CD4-positive, alpha-beta T cell treated with Interleukin-6 for 4 hours (primary cell): ENCODE data around the gene CRYBG2.
"Not testable (repeated sequence)": the region's sequence is repeated elsewhere in the genome, so short reads cannot be mapped to it uniquely, and the experiment has no call there.

ENCODE experiments used
- DNase-seq: peaks from one replicate; pipeline ENCODE4 v3.0.0-alpha.2; 2020; ENCODE audit warnings: mixed read lengths

The CRYBG2 gene

DNA sequence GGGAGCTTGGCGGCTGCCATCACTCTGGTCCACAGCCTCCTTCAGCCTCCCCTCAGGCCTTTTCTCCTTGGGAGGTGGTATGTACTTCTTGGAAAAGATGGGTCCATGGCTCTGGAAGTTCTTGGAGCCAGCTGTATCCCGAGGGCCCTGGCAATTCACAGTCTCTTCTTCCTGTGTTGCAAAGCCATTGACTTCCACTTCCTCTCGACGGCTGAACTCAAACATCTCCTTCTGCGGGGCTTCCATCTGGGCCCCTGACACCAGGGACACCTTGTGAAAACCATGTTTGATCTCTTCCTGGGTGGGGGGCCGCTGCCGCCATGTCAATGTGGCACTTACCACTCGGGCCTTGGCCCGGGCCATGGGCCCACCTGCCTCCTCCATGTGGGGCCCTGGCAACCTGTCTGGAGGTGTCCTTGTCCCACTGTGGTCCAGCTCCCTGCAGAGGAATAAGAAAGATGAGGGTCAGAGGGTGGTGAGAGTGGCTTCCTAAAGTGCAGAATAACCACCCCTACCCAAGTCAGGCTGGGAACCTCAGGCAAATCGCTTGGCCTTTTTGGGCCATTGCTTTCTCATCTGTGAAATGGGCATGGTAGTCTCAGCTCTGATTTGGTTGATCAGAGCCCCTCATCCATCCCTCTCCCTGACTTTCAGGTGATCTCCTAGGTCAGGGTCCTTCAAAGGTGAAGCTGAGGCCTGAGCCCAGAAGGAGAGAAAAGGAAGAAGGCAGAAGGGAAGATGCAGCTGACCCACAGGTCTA, 7.5 kb downstream of the CRYBG2 start:
- DNase-seq, result no peak

GRCh38 chr1:26345718-26346117, 8.2 kb downstream of the CRYBG2 start:
- DNase-seq, result no peak

DNA sequence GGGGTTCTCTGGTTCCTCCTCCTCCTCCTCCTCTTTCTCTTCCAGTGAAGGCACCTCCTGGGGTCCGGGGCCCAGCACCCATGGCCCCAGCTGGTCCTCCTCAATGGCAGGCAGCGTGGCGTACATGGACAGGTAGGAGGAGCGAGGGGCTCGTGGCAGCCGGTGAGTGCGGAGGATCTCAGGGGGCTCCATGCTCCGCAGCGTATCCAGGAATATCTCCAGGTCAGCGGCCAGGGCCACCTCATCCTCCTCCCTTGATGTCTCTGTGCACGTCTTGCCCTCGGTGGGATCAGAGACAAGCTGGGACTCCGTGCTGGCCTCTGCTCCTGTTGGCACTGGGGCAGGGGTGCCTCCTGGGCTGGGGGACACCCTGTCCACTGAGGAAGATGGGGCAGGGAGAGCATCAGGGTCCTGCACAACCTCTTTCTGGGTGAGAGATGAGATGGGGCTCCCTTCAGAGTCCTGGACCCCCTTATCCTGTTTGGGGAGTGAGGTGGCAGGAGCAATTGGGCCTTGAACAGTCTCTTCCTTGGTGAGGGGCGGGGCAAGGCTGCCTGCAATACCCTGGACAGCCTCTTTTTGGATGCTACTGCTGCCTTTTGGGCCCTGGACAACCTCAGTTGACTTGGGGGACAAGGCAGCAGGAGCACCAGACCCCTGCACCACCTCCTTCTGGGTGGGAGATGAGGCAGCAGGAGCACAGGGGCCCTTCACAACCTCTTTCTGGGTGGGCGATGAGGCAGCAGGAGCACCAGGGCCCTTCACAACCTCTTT, 9.6 kb downstream of the CRYBG2 start:
- no peak for DNase-seq

- no peak for DNase-seq
Measured at GRCh38 chr1:26340047-26340481, 13.9 kb downstream of the CRYBG2 start.

GRCh38 chr1:26338670-26339069, 15.3 kb downstream of the CRYBG2 start:
- no peak for DNase-seq

DNA sequence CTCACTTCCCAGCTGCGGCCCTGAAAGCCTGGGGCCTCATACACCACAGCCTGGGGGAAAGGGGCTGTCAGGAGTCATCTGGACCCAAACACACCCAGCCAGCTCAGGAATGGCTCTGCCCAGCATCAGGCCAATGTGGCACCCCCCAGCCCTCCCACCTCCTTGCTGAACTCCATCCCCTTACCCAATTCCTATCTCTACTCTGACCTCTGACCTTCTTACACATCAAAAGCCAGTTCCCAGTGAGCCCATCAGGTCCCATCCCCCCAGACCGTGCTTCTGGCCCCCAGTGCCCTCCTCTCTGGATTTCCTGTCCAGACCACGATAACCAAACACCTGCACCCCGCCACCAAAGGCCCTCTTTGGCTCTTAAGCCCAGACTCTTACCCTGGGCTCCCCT, 16.3 kb downstream of the CRYBG2 start:
- DNase-seq, result no peak

DNA sequence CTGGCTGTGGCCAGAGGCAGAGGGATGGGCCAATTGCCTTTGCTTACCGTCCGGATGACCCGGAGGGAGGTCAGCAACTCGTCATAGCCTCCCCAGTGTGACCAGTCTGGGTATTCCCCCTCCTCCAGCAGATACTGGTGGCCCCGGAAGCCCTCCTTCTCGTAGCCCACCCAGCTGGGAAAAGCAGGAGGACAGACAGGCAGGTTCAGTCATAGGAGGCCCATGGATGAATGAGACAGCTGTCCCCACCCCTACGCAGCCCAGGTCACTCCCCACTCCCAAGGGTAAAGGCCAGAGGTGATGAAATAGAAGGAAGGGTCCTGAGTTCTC, 16.8 kb downstream of the CRYBG2 start:
- DNase-seq, result no peak

- DNase-seq, result peak; percentile 96
Measured at GRCh38 chr1:26336477-26337205, 17.3 kb downstream of the CRYBG2 start.

- peak; percentile 43 for DNase-seq
Measured at GRCh38 chr1:26335774-26336476, 18.0 kb downstream of the CRYBG2 start.

- DNase-seq, result not testable (repeated sequence)
Measured at GRCh38 chr1:26333312-26333711, 20.6 kb downstream of the CRYBG2 start.

GRCh38 chr1:26330276-26330675, 23.7 kb downstream of the CRYBG2 start:
- no peak for DNase-seq

GRCh38 chr1:26329380-26329779, 24.6 kb downstream of the CRYBG2 start:
- DNase-seq, result not testable (repeated sequence)

- no peak for DNase-seq
Measured at GRCh38 chr1:26328597-26328996, 25.3 kb downstream of the CRYBG2 start.

DNA sequence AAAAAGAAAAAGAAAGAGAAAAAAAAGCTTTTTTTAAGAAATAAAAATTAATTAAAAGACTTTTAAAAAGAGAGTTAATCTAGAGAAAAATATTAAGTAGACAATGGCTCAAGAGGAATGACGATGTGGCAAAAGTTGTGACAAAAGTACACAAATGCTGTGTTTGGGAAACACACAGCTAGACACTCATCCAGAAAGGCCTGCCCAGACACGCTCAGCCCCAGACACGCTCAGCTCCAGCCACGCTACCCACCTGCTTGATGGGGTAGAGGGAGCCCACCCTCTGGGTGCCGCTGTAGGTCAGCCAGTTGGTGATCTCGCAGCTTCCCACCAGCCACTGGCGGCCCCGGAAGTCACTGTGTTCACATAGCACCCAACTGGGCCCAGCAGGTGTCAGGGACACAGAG, 26.0 kb downstream of the CRYBG2 start:
- no peak for DNase-seq

DNA sequence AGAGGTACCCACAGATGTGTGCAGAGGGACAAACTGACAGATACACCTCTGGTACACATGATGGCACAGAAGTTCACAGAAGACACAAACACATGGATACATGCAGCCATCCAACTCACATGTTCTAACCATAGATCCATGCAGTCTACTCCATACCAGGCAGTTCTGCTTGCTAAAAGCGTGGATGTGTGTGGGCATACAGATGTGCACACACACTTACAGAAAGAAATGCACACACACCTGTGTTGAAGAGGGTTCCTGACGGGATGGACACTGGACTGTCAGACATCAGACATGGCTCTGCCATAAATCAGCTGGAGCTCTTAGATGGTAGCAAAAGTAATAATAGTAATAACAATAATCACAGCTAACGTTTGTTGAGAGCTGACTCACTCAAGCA, 29.4 kb downstream of the CRYBG2 start:
- DNase-seq, result no peak

GRCh38 chr1:26323382-26323781, 30.5 kb downstream of the CRYBG2 start:
- no peak for DNase-seq

DNA sequence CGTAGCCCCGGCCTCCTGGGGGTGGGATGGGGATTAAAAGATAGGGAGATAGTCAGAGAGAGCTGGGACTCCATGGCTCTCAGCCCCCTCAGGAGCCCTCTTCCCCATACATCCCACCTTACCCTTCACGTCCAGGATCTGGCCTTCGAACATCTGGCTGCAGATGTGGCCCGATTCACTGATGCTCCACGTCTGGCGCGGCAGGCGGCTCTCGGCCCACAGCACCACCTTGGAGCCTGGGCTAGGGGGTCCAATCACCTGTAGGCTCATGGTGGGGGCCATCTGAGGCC, 31.9 kb downstream of the CRYBG2 start:
- no peak for DNase-seq

- peak; percentile 96 for DNase-seq
Measured at GRCh38 chr1:26321315-26322041, 32.5 kb downstream of the CRYBG2 start.

DNA sequence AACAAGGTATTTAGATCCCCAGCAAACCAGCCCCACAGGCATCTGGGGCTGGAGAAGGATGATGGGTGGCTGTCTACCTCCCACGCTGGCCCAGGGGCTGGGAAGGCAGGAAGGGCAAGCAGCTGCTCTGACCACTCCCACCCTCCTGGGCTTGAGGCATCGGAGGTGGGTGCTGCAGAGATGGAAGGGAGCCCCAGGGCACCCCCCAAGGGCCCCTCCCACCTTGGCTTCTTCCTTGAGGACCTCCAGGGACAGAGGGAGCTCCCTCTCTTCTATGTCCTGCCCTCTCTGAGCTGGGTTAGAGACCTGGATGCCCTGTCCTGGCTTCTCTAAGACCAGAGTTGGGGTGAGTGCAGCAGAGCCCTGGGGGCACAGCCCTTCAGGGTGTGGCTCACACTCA, 33.0 kb downstream of the CRYBG2 start:
- peak; percentile 10 for DNase-seq

- peak; percentile 45 for DNase-seq
Measured at GRCh38 chr1:26318338-26319064, 35.4 kb downstream of the CRYBG2 start.

GRCh38 chr1:26317612-26318337, 36.2 kb downstream of the CRYBG2 start, which contains the start of gene CD52:
TSS of gene CD52 (plus strand) at chr1:26317958. CDS start at chr1:26318018, 60 bp downstream.
- DNase-seq, result peak; percentile 92
